Spinal cord (tissue), 10 donors: ENCODE measurements around the gene LTBP4. TPM values are rescaled to one million over a fixed set of nuclear protein-coding genes. Genes with fewer than 3 reads are reported as not detected.
A peak's percentile ranks its signal among the peaks of the same experiment; 100 is the strongest.
"Not testable (repeated sequence)": the region's sequence is repeated elsewhere in the genome, so short reads cannot be mapped to it uniquely, and the experiment has no call there.

Experiments
- DNase-seq, 6 donors: peaks; one replicate each; pipeline versions ENCODE4 v3.0.0 to v3.0.0-alpha.2; 2013 to 2015; ENCODE audit warnings: low spot score in 6 of 6, low read depth in 4 of 6
- H3K27ac ChIP-seq: one replicate; pipeline ENCODE4 v1.5.1; 2013; ENCODE audit warnings: low read depth, low read length, control low read depth
- H3K27me3 ChIP-seq: one replicate; pipeline ENCODE4 v1.6.1; 2013; ENCODE audit warnings: low read length; ENCODE audit not compliant: control insufficient read depth, insufficient read depth
- H3K36me3 ChIP-seq: one replicate; pipeline ENCODE4 v1.6.1; 2013; ENCODE audit warnings: low read length; ENCODE audit not compliant: control insufficient read depth, insufficient read depth
- H3K4me1 ChIP-seq: one replicate; pipeline ENCODE4 v1.6.1; 2013; ENCODE audit warnings: low read length; ENCODE audit not compliant: control insufficient read depth, insufficient read depth
- H3K4me3 ChIP-seq: one replicate; pipeline ENCODE4 v1.5.1; 2013; ENCODE audit warnings: low read depth, low read length, control low read depth
- H3K9me3 ChIP-seq: one replicate; pipeline ENCODE4 v1.6.1; 2013; ENCODE audit warnings: low read length; ENCODE audit not compliant: control insufficient read depth, insufficient read depth
- WGBS: methylation state at CpG from one replicate; pipeline ENCODE4 v1.1.5; 2013; ENCODE audit warnings: missing lambda C conversion rate; ENCODE audit not compliant: insufficient coverage; 5-methylcytosine and 5-hydroxymethylcytosine counted together
- polyA plus RNA-seq, 2 donors: library from polyadenylated mRNA; unstranded; fragments of 120-200 nt; gene quantifications; one replicate each; pipeline ENCODE4 v1.2.1, GENCODE V29; 2013; ENCODE audit not compliant: insufficient read length in 2 of 2
- total RNA-seq, 2 donors: library from RNA; depleted of rRNA in 1 of 2; stranded (reverse); fragments of 120-200 nt in 1 of 2; fragments of >200 nt in 1 of 2; gene quantifications; one replicate each; pipeline versions ENCODE4 v1.2.3 to v1.2.4, GENCODE V29; 2013 to 2014
- donor health status: healthy.

The LTBP4 gene
- total and polyA plus RNA-seq, 4 donors, result 57.5 to 141 (median 69.8) TPM

DNA sequence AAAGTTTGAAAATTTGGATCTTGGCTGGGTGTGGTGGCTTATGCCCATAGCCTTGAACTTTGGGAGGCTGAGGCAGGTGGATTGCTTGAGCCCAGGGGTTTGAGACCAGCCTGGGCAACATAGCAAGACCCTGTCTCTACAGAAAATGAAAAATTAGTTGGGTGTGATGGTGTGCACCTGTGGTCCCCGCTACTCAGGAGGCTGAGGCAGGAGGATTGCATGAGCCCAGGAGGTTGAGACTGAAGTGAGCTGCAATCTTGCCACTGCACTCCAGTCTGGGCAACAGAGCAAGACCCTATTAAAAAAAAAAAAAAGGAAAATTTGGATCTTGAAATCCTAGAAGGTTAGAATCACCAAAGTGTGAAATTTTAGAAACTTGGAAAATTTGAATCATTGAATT, 36.6 kb upstream of the LTBP4 start:
- WGBS, result 89% methylated on average over 1 of the region's 1 CpG
- not testable (repeated sequence) for H3K27ac ChIP-seq, DNase-seq, H3K4me1 ChIP-seq, H3K4me3 ChIP-seq, H3K9me3 ChIP-seq
- Histone ChIP-seq H3K36me3 (peaks cover 24% of the 10 kb centered on the region), H3K27me3 (peaks cover 28% of the 10 kb centered on the region)

DNA sequence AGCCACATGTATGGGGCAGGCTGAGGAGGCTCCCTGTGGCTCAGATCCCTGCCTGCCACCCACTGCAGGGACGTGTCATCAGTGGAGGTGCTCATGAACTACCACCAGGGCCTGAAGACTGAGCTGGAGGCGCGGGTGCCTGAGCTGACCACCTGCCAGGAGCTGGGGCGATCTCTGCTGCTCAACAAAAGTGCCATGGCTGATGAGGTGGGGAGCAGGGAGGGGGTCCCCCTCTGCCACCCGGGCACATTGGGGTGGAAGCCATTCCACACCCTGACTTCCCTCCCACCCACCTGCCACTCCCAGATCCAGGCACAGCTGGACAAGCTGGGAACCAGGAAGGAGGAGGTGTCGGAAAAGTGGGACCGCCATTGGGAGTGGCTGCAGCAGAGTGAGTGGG, 35.8 kb upstream of the LTBP4 start:
- 83% methylated on average over 6 of the region's 7 CpGs for WGBS
- peaks cover 13% of the 10 kb centered on the region for H3K4me1 ChIP-seq
- DNase-seq, result no peak
- H3K27ac ChIP-seq, result no peak overlapping the region
- H3K4me3 ChIP-seq, result no peak overlapping the region
- no peaks in the 10 kb centered on the region for H3K9me3 ChIP-seq
- H3K27me3 ChIP-seq, result peaks cover 28% of the 10 kb centered on the region
- H3K36me3 ChIP-seq, result peaks cover 18% of the 10 kb centered on the region

DNA sequence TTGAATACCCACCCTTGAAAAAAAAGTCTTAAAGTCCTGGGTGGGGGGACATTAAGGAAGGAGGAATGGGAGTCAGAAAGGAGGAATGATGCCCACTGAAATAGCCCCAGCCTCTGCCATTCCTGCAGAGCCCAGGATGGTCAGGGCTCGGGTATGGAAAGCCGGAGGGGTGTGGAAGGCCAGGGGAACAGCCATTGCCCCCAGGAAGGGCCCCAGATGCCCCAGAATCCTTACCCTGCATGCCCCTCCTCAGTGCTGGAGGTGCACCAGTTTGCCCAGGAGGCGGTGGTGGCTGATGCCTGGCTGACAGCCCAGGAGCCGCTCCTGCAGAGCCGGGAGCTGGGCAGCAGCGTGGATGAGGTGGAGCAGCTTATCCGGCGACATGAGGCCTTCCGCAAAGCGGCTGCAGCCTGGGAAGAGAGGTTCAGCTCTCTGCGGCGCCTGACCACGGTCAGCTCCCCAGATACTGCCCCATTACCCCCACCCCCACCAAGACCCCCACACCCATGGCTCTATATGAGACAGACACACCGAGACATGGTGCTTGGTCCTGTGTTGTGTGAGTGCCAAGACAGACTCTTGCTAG, 35.2 kb upstream of the LTBP4 start:
- no peak for DNase-seq
- Histone ChIP-seq H3K9me3 (no peaks in the 10 kb centered on the region), H3K4me1 (peaks cover 13% of the 10 kb centered on the region), H3K36me3 (peaks cover 12% of the 10 kb centered on the region), H3K27me3 (peaks cover 28% of the 10 kb centered on the region), H3K27ac (no peak overlapping the region), H3K4me3 (no peak overlapping the region)
- WGBS, result 61% methylated on average over 5 of the region's 14 CpGs

DNA sequence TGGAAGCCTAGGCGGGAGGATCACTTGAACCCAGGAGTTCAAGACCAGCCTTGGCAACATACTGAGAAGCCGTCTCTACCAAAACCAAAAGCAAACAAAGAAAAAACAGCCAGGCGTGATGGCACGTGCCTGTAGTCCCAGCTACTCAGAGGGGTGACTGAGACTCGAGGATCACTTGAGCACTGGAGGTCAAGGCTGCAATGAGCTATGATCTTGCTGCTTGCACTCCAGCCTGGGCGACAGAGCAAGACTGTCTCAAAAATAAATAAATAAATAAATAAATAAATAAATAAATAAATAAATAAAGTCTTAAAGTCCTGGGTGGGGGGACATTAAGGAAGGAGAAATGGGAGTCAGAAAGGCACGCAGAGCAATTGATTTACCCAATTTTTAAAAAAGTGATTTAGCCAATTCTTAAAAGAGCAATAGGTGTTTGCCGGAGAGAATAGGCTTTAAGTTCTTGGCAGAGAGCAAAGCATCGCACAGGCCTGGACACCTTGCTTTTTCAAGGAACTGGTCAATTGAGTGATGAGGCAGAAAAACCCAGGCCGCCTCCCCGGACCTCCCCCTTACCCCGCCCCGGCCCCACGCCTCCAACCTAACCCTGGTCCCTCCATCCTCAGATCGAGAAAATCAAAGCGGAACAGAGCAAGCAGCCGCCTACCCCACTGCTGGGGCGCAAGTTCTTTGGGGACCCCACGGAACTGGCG, 34.0 kb upstream of the LTBP4 start:
- WGBS, result 26% methylated on average over 15 of the region's 20 CpGs
- DNase-seq, result no peak
- Histone ChIP-seq H3K4me1 (peaks cover 13% of the 10 kb centered on the region), H3K4me3 (no peak overlapping the region), H3K27ac (no peak overlapping the region), H3K36me3 (peaks cover 16% of the 10 kb centered on the region), H3K9me3 (no peaks in the 10 kb centered on the region), H3K27me3 (peaks cover 28% of the 10 kb centered on the region)

DNA sequence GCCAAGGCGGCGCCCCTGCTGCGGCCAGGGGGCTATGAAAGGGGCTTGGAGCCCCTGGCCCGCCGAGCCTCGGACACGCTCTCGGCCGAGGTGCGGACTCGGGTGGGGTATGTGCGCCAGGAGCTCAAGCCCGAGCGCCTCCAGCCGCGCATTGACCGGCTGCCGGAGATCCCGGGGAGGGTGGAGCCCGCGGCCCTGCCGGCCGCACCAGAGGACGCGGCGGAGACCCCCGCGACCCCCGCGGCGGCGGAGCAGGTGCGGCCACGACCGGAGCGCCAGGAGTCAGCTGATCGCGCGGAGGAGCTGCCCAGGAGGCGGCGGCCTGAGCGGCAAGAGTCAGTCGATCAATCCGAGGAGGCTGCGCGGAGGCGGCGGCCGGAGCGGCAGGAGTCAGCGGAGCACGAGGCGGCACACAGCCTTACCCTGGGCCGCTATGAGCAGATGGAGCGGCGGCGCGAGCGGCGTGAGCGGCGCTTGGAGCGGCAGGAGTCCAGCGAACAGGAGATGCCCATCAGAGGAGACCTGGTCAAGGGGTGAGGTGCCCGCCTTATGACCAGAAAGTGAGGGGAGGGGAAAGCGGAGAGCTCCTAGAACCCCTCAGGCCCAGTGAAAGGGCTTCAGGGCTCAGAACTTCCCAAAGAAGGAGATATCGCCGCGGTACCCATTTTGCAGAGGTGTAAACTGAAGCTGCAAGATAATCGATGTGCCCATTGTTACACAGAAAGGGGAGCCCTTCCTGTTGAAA, 33.2 kb upstream of the LTBP4 start:
- no peak for DNase-seq
- peaks cover 28% of the 10 kb centered on the region for H3K27me3 ChIP-seq
- H3K4me3 ChIP-seq, result no peak overlapping the region
- no peak overlapping the region for H3K27ac ChIP-seq
- 6% methylated on average over 70 of the region's 70 CpGs for WGBS
- peaks cover 13% of the 10 kb centered on the region for H3K4me1 ChIP-seq
- H3K9me3 ChIP-seq, result no peaks in the 10 kb centered on the region
- peaks cover 18% of the 10 kb centered on the region for H3K36me3 ChIP-seq

DNA sequence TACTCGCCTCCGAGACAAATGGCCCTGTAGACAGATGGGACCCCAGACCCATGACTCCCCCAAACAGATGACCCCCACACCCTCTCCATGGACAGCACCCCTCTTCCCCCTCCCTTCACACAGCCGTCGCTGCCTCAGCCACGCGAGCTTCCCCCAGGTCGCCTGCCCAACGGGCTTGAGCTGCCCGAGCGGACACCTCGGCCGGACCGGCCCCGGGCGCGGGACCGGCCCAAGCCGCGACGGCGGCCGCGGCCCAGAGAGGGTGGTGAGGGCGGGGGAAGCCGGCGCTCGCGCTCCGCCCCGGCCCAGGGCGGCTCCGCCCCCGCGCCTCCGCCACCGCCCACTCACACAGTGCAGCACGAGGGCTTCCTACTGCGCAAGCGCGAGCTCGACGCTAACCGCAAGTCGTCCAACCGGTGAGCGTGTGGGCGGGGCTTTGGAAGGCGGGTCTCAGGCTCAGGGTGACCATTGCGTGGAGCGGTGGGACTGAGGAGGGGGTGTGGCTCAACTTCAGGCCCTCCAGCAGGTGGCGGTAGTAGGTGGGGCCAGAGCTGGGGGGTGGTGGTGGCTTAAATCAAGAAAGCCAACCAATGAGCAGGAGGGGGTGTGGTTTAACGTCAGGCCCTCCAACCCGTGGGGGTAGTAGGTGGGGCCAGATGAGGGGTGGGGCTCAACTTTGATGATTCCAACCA, 30.7 kb upstream of the LTBP4 start:
- H3K4me3 ChIP-seq, result peak overlapping the region; percentile 33
- peak; percentile 83 to 100 (median 96) for DNase-seq
- H3K4me1 ChIP-seq, result peaks cover 14% of the 10 kb centered on the region
- H3K36me3 ChIP-seq, result peaks cover 21% of the 10 kb centered on the region
- peaks cover 24% of the 10 kb centered on the region for H3K27me3 ChIP-seq
- no peak overlapping the region for H3K27ac ChIP-seq
- H3K9me3 ChIP-seq, result no peaks in the 10 kb centered on the region
- WGBS, result under 1% methylated on average over 53 of the region's 53 CpGs

DNA sequence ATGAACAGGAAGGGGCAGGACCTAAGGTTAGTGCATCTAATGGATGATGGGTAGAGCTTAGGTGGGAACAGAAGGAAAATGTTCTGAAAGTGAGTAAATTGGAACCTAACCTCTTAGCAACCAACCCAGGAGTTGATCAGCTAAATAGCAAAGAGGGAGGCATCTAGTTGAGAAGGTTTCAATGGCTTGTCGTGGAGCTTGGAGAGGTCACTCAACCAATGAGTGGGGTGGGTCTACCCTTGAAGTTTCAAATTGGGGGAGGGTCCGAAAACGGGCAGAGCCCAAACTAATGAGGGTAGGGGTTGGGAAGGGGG, 30.2 kb upstream of the LTBP4 start:
- Histone ChIP-seq H3K27ac (no peak overlapping the region), H3K4me1 (peaks cover 19% of the 10 kb centered on the region), H3K27me3 (peaks cover 23% of the 10 kb centered on the region), H3K9me3 (no peaks in the 10 kb centered on the region), H3K36me3 (peaks cover 21% of the 10 kb centered on the region), H3K4me3 (no peak overlapping the region)
- no peak for DNase-seq
- 36% methylated on average over 3 of the region's 3 CpGs for WGBS

DNA sequence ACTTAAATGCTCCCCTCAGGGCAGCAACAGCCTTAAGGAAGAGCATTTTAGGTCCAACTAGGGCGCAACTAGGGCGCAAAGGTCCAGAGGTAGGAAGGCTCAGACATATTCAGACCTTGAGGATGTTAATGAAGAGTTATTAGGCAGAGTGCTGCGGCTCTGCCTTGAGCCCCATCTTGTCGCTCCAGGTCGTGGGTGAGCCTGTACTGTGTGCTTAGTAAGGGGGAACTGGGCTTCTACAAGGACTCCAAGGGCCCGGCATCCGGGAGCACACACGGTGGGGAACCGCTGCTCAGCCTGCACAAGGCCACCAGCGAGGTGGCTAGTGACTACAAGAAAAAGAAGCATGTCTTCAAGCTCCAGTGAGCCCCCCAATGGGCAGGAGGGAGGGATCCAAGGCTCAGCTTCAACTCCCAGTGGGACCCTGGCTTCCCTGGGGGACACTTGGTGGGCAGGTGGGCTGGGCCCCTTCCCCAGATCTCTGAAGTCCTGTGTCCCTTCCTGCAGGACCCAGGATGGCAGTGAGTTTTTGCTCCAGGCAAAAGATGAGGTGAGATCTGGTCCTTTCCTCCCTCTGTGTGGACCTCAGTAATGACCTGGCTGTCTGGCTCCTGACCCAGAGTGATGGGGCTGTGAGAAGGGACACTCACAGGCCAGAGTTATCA, 29.2 kb upstream of the LTBP4 start:
- H3K27ac ChIP-seq, result no peak overlapping the region
- no peaks in the 10 kb centered on the region for H3K9me3 ChIP-seq
- H3K4me1 ChIP-seq, result peaks cover 25% of the 10 kb centered on the region
- H3K36me3 ChIP-seq, result peaks cover 19% of the 10 kb centered on the region
- DNase-seq, result no peak
- WGBS, result 87% methylated on average over 10 of the region's 10 CpGs
- no peak overlapping the region for H3K4me3 ChIP-seq
- peaks cover 21% of the 10 kb centered on the region for H3K27me3 ChIP-seq

DNA sequence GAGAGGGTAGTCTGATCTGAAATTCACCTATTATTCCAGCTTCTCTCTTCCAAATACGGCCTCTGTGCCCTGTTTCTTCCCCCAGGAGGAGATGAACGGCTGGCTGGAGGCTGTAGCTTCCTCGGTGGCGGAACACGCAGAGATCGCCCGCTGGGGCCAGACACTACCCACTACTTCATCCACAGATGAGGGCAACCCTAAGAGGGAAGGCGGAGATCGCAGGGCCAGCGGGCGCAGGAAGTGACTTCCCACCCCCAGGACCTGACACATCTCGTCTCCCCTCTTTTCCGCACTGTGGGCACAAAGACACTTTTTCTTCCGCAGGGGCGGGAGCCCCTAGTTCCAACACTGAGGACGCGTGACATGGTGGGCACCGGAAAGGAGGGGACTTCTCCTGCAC, 25.8 kb upstream of the LTBP4 start:
- H3K27me3 ChIP-seq, result peaks cover 2% of the 10 kb centered on the region
- 35% methylated on average over 10 of the region's 18 CpGs for WGBS

More for the DNA sequence above, 25.8 kb upstream of the LTBP4 start:
- H3K4me3 ChIP-seq, result no peak overlapping the region
- H3K4me1 ChIP-seq, result peaks cover 19% of the 10 kb centered on the region
- H3K36me3 ChIP-seq, result peaks cover 20% of the 10 kb centered on the region
- no peak for DNase-seq
- H3K9me3 ChIP-seq, result no peaks in the 10 kb centered on the region
- H3K27ac ChIP-seq, result no peak overlapping the region
